Medulla oblongata (tissue), 1 donor: ENCODE data around the gene ZFP64.
"Not testable (repeated sequence)": the region's sequence is repeated elsewhere in the genome, so short reads cannot be mapped to it uniquely, and the experiment has no call there.

Experiments
- DNase-seq: peaks from one replicate; pipeline ENCODE4 v3.0.0-alpha.2; 2015; ENCODE audit errors: extremely low spot score

Gene ZFP64

GRCh38 chr20:52191132-52191915 lies at the start of gene ZFP64:
Gene ZFP64 (minus strand): TSS chr20:52191779. CDS start chr20:52191636, 143 bp downstream.
- peak; percentile 88 for DNase-seq

GRCh38 chr20:52240802-52241201 lies 49.2 kb upstream of the ZFP64 start:
- DNase-seq, result no peak

GRCh38 chr20:52239102-52239501 lies 47.5 kb upstream of the ZFP64 start:
- DNase-seq, result no peak

GRCh38 chr20:52236292-52236691 lies 44.7 kb upstream of the ZFP64 start:
- DNase-seq, result no peak

- no peak for DNase-seq
Observed at GRCh38 chr20:52235129-52235528, 43.5 kb upstream of the ZFP64 start.

- DNase-seq, result no peak
Observed at GRCh38 chr20:52234302-52235045, 42.9 kb upstream of the ZFP64 start.

GRCh38 chr20:52231230-52231746 lies 39.7 kb upstream of the ZFP64 start:
- DNase-seq, result no peak

- no peak for DNase-seq
Observed at GRCh38 chr20:52230409-52230808, 38.8 kb upstream of the ZFP64 start.

GRCh38 chr20:52229346-52229745 lies 37.8 kb upstream of the ZFP64 start:
- not testable (repeated sequence) for DNase-seq

- DNase-seq, result no peak
Observed at GRCh38 chr20:52226370-52226769, 34.8 kb upstream of the ZFP64 start.

- no peak for DNase-seq
Observed at GRCh38 chr20:52224920-52225319, 33.3 kb upstream of the ZFP64 start.

- DNase-seq, result not testable (repeated sequence)
Observed at GRCh38 chr20:52221362-52221761, 29.8 kb upstream of the ZFP64 start.

GRCh38 chr20:52220891-52221290 lies 29.3 kb upstream of the ZFP64 start:
- not testable (repeated sequence) for DNase-seq

GRCh38 chr20:52219441-52219840 lies 27.9 kb upstream of the ZFP64 start:
- no peak for DNase-seq

- DNase-seq, result no peak
Observed at GRCh38 chr20:52217689-52218395, 26.3 kb upstream of the ZFP64 start.

GRCh38 chr20:52213995-52214394 lies 22.4 kb upstream of the ZFP64 start:
- DNase-seq, result no peak

- DNase-seq, result no peak
Observed at GRCh38 chr20:52212943-52213342, 21.4 kb upstream of the ZFP64 start.

- DNase-seq, result no peak
Observed at GRCh38 chr20:52210037-52210990, 18.7 kb upstream of the ZFP64 start.

GRCh38 chr20:52209154-52209571 lies 17.6 kb upstream of the ZFP64 start:
- DNase-seq, result no peak

- DNase-seq, result no peak
Observed at GRCh38 chr20:52207020-52207810, 15.6 kb upstream of the ZFP64 start.
